ENCODE data around the gene GNAQ. TPM values are rescaled to one million over a fixed set of nuclear protein-coding genes. Genes with fewer than 3 reads are reported as not detected.

GNAQ gene
- total RNA-seq, 1 experiment from 2014 or later, result 0.51 TPM

DNA sequence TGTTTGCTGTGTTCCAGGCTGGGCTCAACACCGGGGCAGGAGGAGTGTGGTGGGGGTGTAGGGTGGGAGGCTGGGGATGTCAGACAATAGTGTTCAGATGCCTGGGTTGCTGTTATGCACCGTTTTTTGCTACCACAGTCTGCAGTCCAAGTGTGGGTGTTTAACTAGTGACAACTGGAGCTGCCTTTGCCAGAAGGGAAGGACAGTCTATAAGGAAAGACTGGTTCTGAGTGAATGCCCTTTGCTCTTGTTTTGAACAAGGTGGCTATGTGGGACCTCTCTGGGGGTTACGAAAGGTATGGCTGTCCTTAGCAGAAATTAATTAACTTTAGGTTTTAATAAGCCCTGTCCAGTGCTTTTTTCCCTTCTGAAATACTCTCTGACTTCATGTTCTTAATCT is 265.0 kb downstream of the GNAQ start:
- H3K79me2 ChIP-seq (ENCODE audit: low read length), result no peaks in the 10 kb centered on the region
- H3K27me3 ChIP-seq (ENCODE audit: low read length), result no peaks in the 10 kb centered on the region
- H4K20me1 ChIP-seq (ENCODE audit: low read length), result no peaks in the 10 kb centered on the region
- no peak overlapping the region for H3K9ac ChIP-seq (ENCODE audit: low read length)
- no TSS peak for BruUV-seq (replicated peaks)
- no peaks in the 10 kb centered on the region for H3K4me1 ChIP-seq (ENCODE audit: insufficient read depth, low read length)
- TF ChIP-seq EZH2 (IDR thresholded peaks at IDR 0.05; ENCODE audit: low read length, unreplicated experiment) (no peak), EZH2phosphoT487 (IDR thresholded peaks at IDR 0.05; ENCODE audit: borderline replicate concordance, low read length) (no peak), CTCF (conservative IDR thresholded peaks at IDR 0.05; ENCODE audit: low read depth, low read length) (no peak)
- DNase-seq, result no peak
- H3K4me3 ChIP-seq (ENCODE audit: low read length), result no peak overlapping the region
- H3K9me3 ChIP-seq (ENCODE audit: low read length), result no peaks in the 10 kb centered on the region
- no peak for ATAC-seq
- no peaks in the 10 kb centered on the region for H3K9me2 ChIP-seq (replicated peaks; ENCODE audit: low read length)
- no peaks in the 10 kb centered on the region for H3K36me3 ChIP-seq (ENCODE audit: low read depth, low read length)
- no peak overlapping the region for H3K27ac ChIP-seq (ENCODE audit: low read length)
- H3K4me2 ChIP-seq (ENCODE audit: low read length), result no peak overlapping the region
- CTCF ChIA-PET, result no interaction called here
- intact Hi-C loops (cut with micrococcal nuclease), result loop anchor here (10.0 kb wide), 1 partner anchor 78 kb away; no protein-coding TSS in a partner anchor
- no peak overlapping the region for H2AFZ ChIP-seq (ENCODE audit: low read length)
- no peaks in the 10 kb centered on the region for H3F3A ChIP-seq (ENCODE audit: low read length, unreplicated experiment)
- POLR2A ChIA-PET (ENCODE audit: unreplicated experiment), result interaction anchor here (0.6 kb wide), 1 partner anchor 251 kb away, joined by 5 read pairs; no protein-coding TSS in a partner anchor

DNA sequence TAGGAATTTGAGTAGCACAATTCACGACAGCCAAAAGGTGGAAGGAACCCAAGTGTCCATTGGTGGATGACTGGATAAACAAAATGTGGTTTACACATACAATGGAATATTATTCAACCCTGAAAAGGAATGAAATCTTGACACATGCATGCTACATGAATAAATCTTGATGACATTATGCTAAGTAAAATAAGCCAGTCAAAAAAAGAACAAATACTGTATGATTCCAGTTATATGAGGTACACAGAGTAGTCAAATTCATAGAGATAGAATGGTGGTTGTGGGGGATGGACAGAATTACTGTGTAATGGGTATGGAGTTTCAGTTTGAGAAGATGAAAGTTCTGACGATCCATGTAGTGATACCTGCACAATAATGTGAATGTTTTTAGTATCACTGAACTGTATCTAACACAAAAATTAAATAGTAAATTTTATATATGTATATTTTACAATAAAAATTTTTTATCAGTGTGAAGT is 265.8 kb downstream of the GNAQ start:
- ATAC-seq, result no peak
- Histone ChIP-seq H3F3A (ENCODE audit: low read length, unreplicated experiment) (no peaks in the 10 kb centered on the region), H3K9me3 (ENCODE audit: low read length) (no peaks in the 10 kb centered on the region), H3K4me2 (ENCODE audit: low read length) (no peak overlapping the region), H2AFZ (ENCODE audit: low read length) (no peak overlapping the region), H3K27me3 (ENCODE audit: low read length) (no peaks in the 10 kb centered on the region), H3K9ac (ENCODE audit: low read length) (no peak overlapping the region), H3K9me2 (replicated peaks; ENCODE audit: low read length) (no peaks in the 10 kb centered on the region), H3K27ac (ENCODE audit: low read length) (no peak overlapping the region), H3K36me3 (ENCODE audit: low read depth, low read length) (no peaks in the 10 kb centered on the region), H3K4me1 (ENCODE audit: insufficient read depth, low read length) (no peaks in the 10 kb centered on the region), H4K20me1 (ENCODE audit: low read length) (no peaks in the 10 kb centered on the region), H3K79me2 (ENCODE audit: low read length) (no peaks in the 10 kb centered on the region), H3K4me3 (ENCODE audit: low read length) (no peak overlapping the region)
- TF ChIP-seq EZH2phosphoT487 (IDR thresholded peaks at IDR 0.05; ENCODE audit: borderline replicate concordance, low read length) (no peak), CTCF (conservative IDR thresholded peaks at IDR 0.05; ENCODE audit: low read depth, low read length) (no peak), EZH2 (IDR thresholded peaks at IDR 0.05; ENCODE audit: low read length, unreplicated experiment) (no peak)
- DNase-seq, result no peak
- intact Hi-C loops (cut with micrococcal nuclease), result loop anchor here (1.0 to 10.0 kb wide), 3 partner anchors 79 to 599 kb away; no protein-coding TSS in a partner anchor
- CTCF ChIA-PET, result no interaction called here
- POLR2A ChIA-PET (ENCODE audit: unreplicated experiment), result interaction anchor here (0.6 kb wide), 1 partner anchor 250 kb away, joined by 5 read pairs; no protein-coding TSS in a partner anchor
- no TSS peak for BruUV-seq (replicated peaks)
